Activated CD4-positive, alpha-beta T cell treated with anti-CD3 and anti-CD28 coated beads for 48 hours (primary cell): ENCODE results near the gene DLX3.
A peak's percentile ranks its signal among the peaks of the same experiment; 100 is the strongest.

ENCODE experiments used
- DNase-seq: peaks from one replicate; pipeline ENCODE4 v3.0.0-alpha.2; 2020

The DLX3 gene

GRCh38 chr17:50022463-50023130 lies 27.6 kb upstream of the DLX3 start:
- no peak for DNase-seq

GRCh38 chr17:50021681-50022370 lies 26.8 kb upstream of the DLX3 start:
- DNase-seq: no peak

GRCh38 chr17:50020841-50021599 lies 26.0 kb upstream of the DLX3 start:
- DNase-seq: no peak

GRCh38 chr17:50018909-50019308 lies 23.9 kb upstream of the DLX3 start:
- no peak for DNase-seq

- DNase-seq: no peak
Observed at GRCh38 chr17:50015146-50015545, 20.1 kb upstream of the DLX3 start.

GRCh38 chr17:50014471-50015088 lies 19.6 kb upstream of the DLX3 start:
- DNase-seq: no peak

- DNase-seq: no peak
Observed at GRCh38 chr17:50013079-50013478, 18.1 kb upstream of the DLX3 start.

GRCh38 chr17:50009282-50009681 lies 14.3 kb upstream of the DLX3 start:
- DNase-seq: no peak

GRCh38 chr17:50003911-50004310 lies 8.9 kb upstream of the DLX3 start:
- DNase-seq: no peak

- no peak for DNase-seq
Observed at GRCh38 chr17:49998836-49999511, 4.0 kb upstream of the DLX3 start.

GRCh38 chr17:49997773-49998703 lies 3.0 kb upstream of the DLX3 start:
- DNase-seq: peak; percentile 89

- no peak for DNase-seq
Observed at GRCh38 chr17:49997301-49997650, 2.3 kb upstream of the DLX3 start.

- peak; percentile 76 for DNase-seq
Observed at GRCh38 chr17:49996495-49997300, 1.7 kb upstream of the DLX3 start.

GRCh38 chr17:49996121-49996494 lies 1.1 kb upstream of the DLX3 start:
- no peak for DNase-seq

- DNase-seq: peak; percentile 32
Observed at GRCh38 chr17:49994085-49995054, 654 bp downstream of the DLX3 start.

- DNase-seq: peak; percentile 44
Observed at GRCh38 chr17:49993423-49994060, 1.5 kb downstream of the DLX3 start.

- no peak for DNase-seq
Observed at GRCh38 chr17:49992933-49993422, 2.0 kb downstream of the DLX3 start.

GRCh38 chr17:49992191-49992932 lies 2.7 kb downstream of the DLX3 start:
- no peak for DNase-seq
